Ovary (tissue), 9 donors: ENCODE measurements around the gene AMOTL1. TPM values are rescaled to one million over a fixed set of nuclear protein-coding genes. Genes with fewer than 3 reads are reported as not detected.

Experiments
- DNase-seq, 5 donors: peaks; one replicate each; pipeline ENCODE4 v3.0.0-alpha.2; 2019 to 2020
- H3K27ac ChIP-seq, 2 donors: fragments of 200-600 bp; one replicate each; pipeline versions ENCODE4 v1.5.1 to v1.8.0; 2019 to 2022
- H3K27me3 ChIP-seq: fragments of 200-600 bp; one replicate; pipeline ENCODE4 v1.8.0; 2022
- H3K36me3 ChIP-seq: fragments of 200-600 bp; sonication (generic); one replicate; pipeline ENCODE4 v1.5.1; 2019
- H3K4me1 ChIP-seq: one replicate; pipeline ENCODE4 v1.8.1; 2013; ENCODE audit warnings: mild to moderate bottlenecking, moderate library complexity; ENCODE audit not compliant: insufficient read depth
- H3K4me3 ChIP-seq: fragments of 200-600 bp; sonication (generic); one replicate; pipeline ENCODE4 v1.5.1; 2017
- H3K9me3 ChIP-seq, 2 donors: fragments of 200-600 bp in 1 of 2; sonication (generic) in 1 of 2; one replicate each; pipeline versions ENCODE4 v1.5.1 to v1.8.1; 2013 to 2019; ENCODE audit warnings: mild to moderate bottlenecking in 1 of 2, moderate library complexity in 1 of 2
- CTCF ChIP-seq, 3 donors: fragments of 450-650 bp in 2 of 3; fragments of 200-600 bp in 1 of 3; IDR thresholded peaks; one replicate each; pipeline versions ENCODE4 v1.5.1 to v1.8.0; 2016 to 2022; ENCODE audit warnings: antibody characterized with exemption in 3 of 3, mild to moderate bottlenecking in 1 of 3
- EP300 ChIP-seq: sonication (generic); formaldehyde crosslinking; IDR thresholded peaks from one replicate; pipeline ENCODE4 v1.6.1; 2017; ENCODE audit warnings: antibody characterized with exemption
- POLR2A ChIP-seq: fragments of 450-650 bp; IDR thresholded peaks from one replicate; pipeline ENCODE4 v1.6.1; 2017; ENCODE audit warnings: antibody characterized with exemption, mild to moderate bottlenecking, moderate library complexity
- WGBS, 3 donors: extraction: QIAGEN DNeasy Blood & Tissue Kit in 1 of 3; methylation state at CpG; one replicate each; pipeline versions ENCODE4 v1.1.5 to v1.1.7; 2013 to 2017; 5-methylcytosine and 5-hydroxymethylcytosine counted together
- intact Hi-C, 4 donors: fragments of 100-400 bp; cut with DNase I; formaldehyde crosslinking; loops; one replicate each; pipeline versions ENCODE4 v1.11.0 to v1.15.1; 2022 to 2023
- polyA plus RNA-seq, 2 donors: library from polyadenylated mRNA; stranded (reverse); fragments of 200-250 nt in 1 of 2; fragments of 350-450 nt in 1 of 2; fragmentation: Illumina TruSeq in 1 of 2; extraction: RNeasy Lipid Tissue Mini Kit (QIAGEN cat#74804) in 1 of 2; gene quantifications; one replicate each; pipeline ENCODE4 v1.2.3, GENCODE V29; 2013 to 2014
- total RNA-seq, 7 donors: library from RNA; depleted of rRNA in 2 of 7; stranded (reverse); fragments of >200 nt in 2 of 7; fragmentation: NEBNext Ultra II Directional in 3 of 7; extraction: Animal tissue kit (Norgen Biotek cat#: 25700) in 3 of 7; gene quantifications; one replicate each; pipeline versions ENCODE4 v1.1.0 to v1.2.4, GENCODE V29; 2016 to 2023
- donor health status: DM: no; HTN: no; CAD: no; lungs with moderate emphysema.
- donor health status: DM: no; HTN: no; CAD: no.
- donor health status: Bipolar disorder and iron deficiency.
- donor health status: DM: yes; HTN: yes; CAD: no.
- donor health status: DM: no; HTN: no; CAD: no.
- donor health status: DM: yes; HTN: yes; CAD: no.

AMOTL1 gene
- total and polyA plus RNA-seq, 9 donors = 5.4 to 24.8 (median 13.6) TPM

GRCh38 chr11:94740083-94741021, 27.8 kb upstream of the AMOTL1 start:
- peak overlapping the region; percentile 50 for H3K4me3 ChIP-seq
- peak; percentile 42 to 75 (median 66) for DNase-seq
- no peaks in the 10 kb centered on the region for H3K4me1 ChIP-seq
- TF ChIP-seq CTCF (IDR thresholded peaks at IDR 0.05) (no peak), EP300 (no peak), POLR2A (no peak)
- no peaks in the 10 kb centered on the region for H3K36me3 ChIP-seq
- no peak overlapping the region for H3K27ac ChIP-seq
- 0 to 2% (median 1%) methylated on average over 57 to 82 of the region's 82 CpGs for WGBS, 3 donors
- H3K27me3 ChIP-seq = no peaks in the 10 kb centered on the region
- intact Hi-C loops = no loop called here
- no peaks in the 10 kb centered on the region for H3K9me3 ChIP-seq

- Histone ChIP-seq H3K27ac (no peak overlapping the region), H3K27me3 (no peaks in the 10 kb centered on the region), H3K36me3 (no peaks in the 10 kb centered on the region), H3K9me3 (no peaks in the 10 kb centered on the region), H3K4me3 (peak overlapping the region; percentile 50), H3K4me1 (no peaks in the 10 kb centered on the region)
- 1% methylated on average over 34 to 35 of the region's 35 CpGs for WGBS, 3 donors
- DNase-seq = peak; percentile 30 to 67 (median 54)
- intact Hi-C loops = no loop called here
- TF ChIP-seq EP300 = no peak
- peak in 1 of 3 donors; percentile 31 for TF ChIP-seq CTCF (IDR thresholded peaks at IDR 0.05)
- TF ChIP-seq POLR2A = no peak
Observed at GRCh38 chr11:94741022-94741679, 27.0 kb upstream of the AMOTL1 start.

- 94 to 98% (median 95%) methylated on average over 2 of the region's 2 CpGs for WGBS, 3 donors
- intact Hi-C loops = no loop called here
- TF ChIP-seq POLR2A = no peak
- TF ChIP-seq CTCF (IDR thresholded peaks at IDR 0.05) = no peak
- TF ChIP-seq EP300 = no peak
Observed at GRCh38 chr11:94742665-94743064, 25.5 kb upstream of the AMOTL1 start.

GRCh38 chr11:94746721-94747120, 21.4 kb upstream of the AMOTL1 start:
- no peak for DNase-seq
- TF ChIP-seq CTCF (IDR thresholded peaks at IDR 0.05) = no peak
- TF ChIP-seq EP300 = no peak
- no peak for TF ChIP-seq POLR2A
- H3K36me3 ChIP-seq = no peaks in the 10 kb centered on the region
- WGBS, 3 donors = 62 to 71% (median 67%) methylated on average over 3 of the region's 3 CpGs
- H3K9me3 ChIP-seq = no peaks in the 10 kb centered on the region
- H3K4me1 ChIP-seq = no peaks in the 10 kb centered on the region
- H3K4me3 ChIP-seq = no peak overlapping the region
- H3K27me3 ChIP-seq = no peaks in the 10 kb centered on the region
- no peak overlapping the region for H3K27ac ChIP-seq
- intact Hi-C loops = no loop called here

More at GRCh38 chr11:94742665-94743064, 25.5 kb upstream of the AMOTL1 start:
- Histone ChIP-seq H3K4me1 (no peaks in the 10 kb centered on the region), H3K36me3 (no peaks in the 10 kb centered on the region), H3K27ac (no peak overlapping the region), H3K9me3 (no peaks in the 10 kb centered on the region), H3K27me3 (no peaks in the 10 kb centered on the region), H3K4me3 (no peak overlapping the region)
- no peak for DNase-seq
